ENCODE measurements around the gene H6PD. TPM values are rescaled to one million over a fixed set of nuclear protein-coding genes. Genes with fewer than 3 reads are reported as not detected.

H6PD gene
- total and polyA plus RNA-seq, 9 of the 15 experiments (the other 6 are each of a cell fraction or from before 2014, with no cell fraction given), result 0.04 to 2.5 (median 0.95) TPM

- TF ChIP-seq JUN (IDR thresholded peaks at IDR 0.05; ENCODE audit: borderline replicate concordance, low read depth, low read length) (no peak), JUN (CRISPR knock-in tag; IDR thresholded peaks at IDR 0.05; ENCODE audit: borderline replicate concordance) (no peak), SNAPC5 (CRISPR knock-in tag; IDR thresholded peaks at IDR 0.05) (no peak), ZNF740 (CRISPR knock-in tag; IDR thresholded peaks at IDR 0.05) (no peak), ZNF740 (tag; IDR thresholded peaks at IDR 0.05) (no peak), OTX1 (CRISPR knock-in tag; IDR thresholded peaks at IDR 0.05) (no peak), CTBP1 (IDR thresholded peaks at IDR 0.05; ENCODE audit: borderline replicate concordance) (0 out of 2 replicates have a peak, but pooled peaks have one; percentile 22), ZBTB8A (IDR thresholded peaks at IDR 0.05; ENCODE audit: partially characterized antibody) (no peak), U2AF2 (optimal IDR thresholded peaks at IDR 0.05; ENCODE audit: low read depth, low read length) (no peak), ARID3A (IDR thresholded peaks at IDR 0.05; ENCODE audit: borderline replicate concordance, low read depth, low read length) (no peak), CBFA2T2 (conservative IDR thresholded peaks at IDR 0.05) (no peak), ZNF282 (CRISPR knock-in tag; IDR thresholded peaks at IDR 0.05) (no peak), ZFP36 (IDR thresholded peaks at IDR 0.05; ENCODE audit: low read depth, low read length, partially characterized antibody) (peak; percentile 57), HLTF (IDR thresholded peaks at IDR 0.05) (no peak), PHF20 (IDR thresholded peaks at IDR 0.05; ENCODE audit: partially characterized antibody) (no peak), HDAC6 (IDR thresholded peaks at IDR 0.05; ENCODE audit: low read depth, low read length) (no peak), ZNF655 (CRISPR knock-in tag; IDR thresholded peaks at IDR 0.05) (no peak)
- TF ChIP-seq, protein P1, sequence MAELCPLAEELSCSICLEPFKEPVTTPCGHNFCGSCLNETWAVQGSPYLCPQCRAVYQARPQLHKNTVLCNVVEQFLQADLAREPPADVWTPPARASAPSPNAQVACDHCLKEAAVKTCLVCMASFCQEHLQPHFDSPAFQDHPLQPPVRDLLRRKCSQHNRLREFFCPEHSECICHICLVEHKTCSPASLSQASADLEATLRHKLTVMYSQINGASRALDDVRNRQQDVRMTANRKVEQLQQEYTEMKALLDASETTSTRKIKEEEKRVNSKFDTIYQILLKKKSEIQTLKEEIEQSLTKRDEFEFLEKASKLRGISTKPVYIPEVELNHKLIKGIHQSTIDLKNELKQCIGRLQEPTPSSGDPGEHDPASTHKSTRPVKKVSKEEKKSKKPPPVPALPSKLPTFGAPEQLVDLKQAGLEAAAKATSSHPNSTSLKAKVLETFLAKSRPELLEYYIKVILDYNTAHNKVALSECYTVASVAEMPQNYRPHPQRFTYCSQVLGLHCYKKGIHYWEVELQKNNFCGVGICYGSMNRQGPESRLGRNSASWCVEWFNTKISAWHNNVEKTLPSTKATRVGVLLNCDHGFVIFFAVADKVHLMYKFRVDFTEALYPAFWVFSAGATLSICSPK (IDR thresholded peaks at IDR 0.05; ENCODE audit: borderline replicate concordance), result no peak
- TF ChIP-seq, protein P2, sequence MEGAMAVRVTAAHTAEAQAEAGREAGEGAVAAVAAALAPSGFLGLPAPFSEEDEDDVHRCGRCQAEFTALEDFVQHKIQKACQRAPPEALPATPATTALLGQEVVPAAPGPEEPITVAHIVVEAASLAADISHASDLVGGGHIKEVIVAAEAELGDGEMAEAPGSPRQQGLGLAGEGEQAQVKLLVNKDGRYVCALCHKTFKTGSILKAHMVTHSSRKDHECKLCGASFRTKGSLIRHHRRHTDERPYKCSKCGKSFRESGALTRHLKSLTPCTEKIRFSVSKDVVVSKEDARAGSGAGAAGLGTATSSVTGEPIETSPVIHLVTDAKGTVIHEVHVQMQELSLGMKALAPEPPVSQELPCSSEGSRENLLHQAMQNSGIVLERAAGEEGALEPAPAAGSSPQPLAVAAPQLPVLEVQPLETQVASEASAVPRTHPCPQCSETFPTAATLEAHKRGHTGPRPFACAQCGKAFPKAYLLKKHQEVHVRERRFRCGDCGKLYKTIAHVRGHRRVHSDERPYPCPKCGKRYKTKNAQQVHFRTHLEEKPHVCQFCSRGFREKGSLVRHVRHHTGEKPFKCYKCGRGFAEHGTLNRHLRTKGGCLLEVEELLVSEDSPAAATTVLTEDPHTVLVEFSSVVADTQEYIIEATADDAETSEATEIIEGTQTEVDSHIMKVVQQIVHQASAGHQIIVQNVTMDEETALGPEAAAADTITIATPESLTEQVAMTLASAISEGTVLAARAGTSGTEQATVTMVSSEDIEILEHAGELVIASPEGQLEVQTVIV (CRISPR knock-in tag; IDR thresholded peaks at IDR 0.05; ENCODE audit: borderline replicate concordance), result no peak
Measured at GRCh38 chr1:9294910-9295636, 60.5 kb downstream of the H6PD start (continued).
